ENCODE results near the gene TRANK1.

The TRANK1 gene

GRCh38 chr3:36833160-36833814, 111.6 kb downstream of the TRANK1 start:
- DNase-seq, result no peak

- DNase-seq, result no peak
These were observed 112.4 kb downstream of the TRANK1 start for GRCh38 chr3:36832406-36832805.

- no peak for DNase-seq
These were observed 117.7 kb downstream of the TRANK1 start for GRCh38 chr3:36827133-36827532.

GRCh38 chr3:36826240-36826639, 118.6 kb downstream of the TRANK1 start:
- DNase-seq, result no peak

- no peak for DNase-seq
These were observed 120.4 kb downstream of the TRANK1 start for GRCh38 chr3:36824443-36824842.

GRCh38 chr3:36823806-36824205, 121.0 kb downstream of the TRANK1 start:
- no peak for DNase-seq

- no peak for DNase-seq
These were observed 124.8 kb downstream of the TRANK1 start for GRCh38 chr3:36820083-36820482.

- no peak for DNase-seq
These were observed 126.9 kb downstream of the TRANK1 start for GRCh38 chr3:36817806-36818533.

- no peak for DNase-seq
These were observed 129.5 kb downstream of the TRANK1 start for GRCh38 chr3:36815375-36815774.

GRCh38 chr3:36814776-36815175, 130.1 kb downstream of the TRANK1 start:
- no peak for DNase-seq

- no peak for DNase-seq
These were observed 130.7 kb downstream of the TRANK1 start for GRCh38 chr3:36814066-36814717.

- no peak for DNase-seq
These were observed 131.5 kb downstream of the TRANK1 start for GRCh38 chr3:36813305-36813704.

GRCh38 chr3:36812240-36812639, 132.6 kb downstream of the TRANK1 start:
- DNase-seq, result no peak

GRCh38 chr3:36811768-36812167, 133.1 kb downstream of the TRANK1 start:
- no peak for DNase-seq

GRCh38 chr3:36804295-36805055, 140.4 kb downstream of the TRANK1 start:
- DNase-seq, result no peak

- no peak for DNase-seq
These were observed 141.6 kb downstream of the TRANK1 start for GRCh38 chr3:36803091-36803791.

GRCh38 chr3:36800533-36801116, 144.2 kb downstream of the TRANK1 start:
- no peak for DNase-seq

- DNase-seq, result no peak
These were observed 148.0 kb downstream of the TRANK1 start for GRCh38 chr3:36796881-36797280.

- no peak for DNase-seq
These were observed 148.7 kb downstream of the TRANK1 start for GRCh38 chr3:36796161-36796560.

GRCh38 chr3:36795622-36796021, 149.2 kb downstream of the TRANK1 start:
- DNase-seq, result no peak

- no peak for DNase-seq
These were observed 152.5 kb downstream of the TRANK1 start for GRCh38 chr3:36792342-36792741.

- DNase-seq, result no peak
These were observed 154.1 kb downstream of the TRANK1 start for GRCh38 chr3:36790765-36791164.
